GM21576 (cell line): ENCODE measurements around the gene CNTNAP2.

Experiments
- ATAC-seq: cut with Tn5 transposase; IDR thresholded peaks from one replicate; pipeline ENCODE4 v1.9.1; 2021; ENCODE audit warnings: mild to moderate bottlenecking, moderate library complexity; ENCODE audit not compliant: unreplicated experiment

The CNTNAP2 gene

GRCh38 chr7:147196481-147196880 is 1079.9 kb downstream of the CNTNAP2 start:
- no peak for ATAC-seq

- ATAC-seq, result no peak
Measured at GRCh38 chr7:147197006-147197405, 1080.4 kb downstream of the CNTNAP2 start.

- ATAC-seq, result no peak
Measured at GRCh38 chr7:147199868-147200267, 1083.3 kb downstream of the CNTNAP2 start.

- no peak for ATAC-seq
Measured at GRCh38 chr7:147207988-147208387, 1091.4 kb downstream of the CNTNAP2 start.

- no peak for ATAC-seq
Measured at GRCh38 chr7:147231275-147231674, 1114.7 kb downstream of the CNTNAP2 start.

- no peak for ATAC-seq
Measured at GRCh38 chr7:147235645-147236382, 1119.2 kb downstream of the CNTNAP2 start.

GRCh38 chr7:147240468-147240867 is 1123.9 kb downstream of the CNTNAP2 start:
- ATAC-seq, result no peak

GRCh38 chr7:147245274-147245673 is 1128.7 kb downstream of the CNTNAP2 start:
- ATAC-seq, result no peak

GRCh38 chr7:147249956-147250355 is 1133.4 kb downstream of the CNTNAP2 start:
- no peak for ATAC-seq

- ATAC-seq, result no peak
Measured at GRCh38 chr7:147251751-147252325, 1135.2 kb downstream of the CNTNAP2 start.

GRCh38 chr7:147261693-147262092 is 1145.1 kb downstream of the CNTNAP2 start:
- no peak for ATAC-seq

- no peak for ATAC-seq
Measured at GRCh38 chr7:147265528-147265927, 1148.9 kb downstream of the CNTNAP2 start.

GRCh38 chr7:147276106-147276505 is 1159.5 kb downstream of the CNTNAP2 start:
- no peak for ATAC-seq

- no peak for ATAC-seq
Measured at GRCh38 chr7:147276783-147277370, 1160.3 kb downstream of the CNTNAP2 start.

- no peak for ATAC-seq
Measured at GRCh38 chr7:147279514-147279913, 1162.9 kb downstream of the CNTNAP2 start.

GRCh38 chr7:147279964-147280374 is 1163.4 kb downstream of the CNTNAP2 start:
- no peak for ATAC-seq

- ATAC-seq, result no peak
Measured at GRCh38 chr7:147282204-147282603, 1165.6 kb downstream of the CNTNAP2 start.

GRCh38 chr7:147296201-147296600 is 1179.6 kb downstream of the CNTNAP2 start:
- ATAC-seq, result no peak

- no peak for ATAC-seq
Measured at GRCh38 chr7:147296986-147297385, 1180.4 kb downstream of the CNTNAP2 start.

GRCh38 chr7:147298611-147299043 is 1182.0 kb downstream of the CNTNAP2 start:
- ATAC-seq, result no peak

- ATAC-seq, result no peak
Measured at GRCh38 chr7:147300293-147300692, 1183.7 kb downstream of the CNTNAP2 start.

GRCh38 chr7:147304376-147304775 is 1187.8 kb downstream of the CNTNAP2 start:
- ATAC-seq, result no peak
